ENCODE results near the gene ARHGEF2.

GRCh38 chr1:155933591-155934096 lies 44.7 kb downstream of the ARHGEF2 start:
- no peak for TF ChIP-seq CTCF (IDR thresholded peaks at IDR 0.05; ENCODE audit: poor library complexity)
- no peak for TF ChIP-seq EZH2 (IDR thresholded peaks at IDR 0.05; ENCODE audit: borderline replicate concordance)

Measured in hepatocyte (in vitro differentiated cells).